HG03135 (cell line): ENCODE data around the gene STAP2.
"Not testable (repeated sequence)": the region's sequence is repeated elsewhere in the genome, so short reads cannot be mapped to it uniquely, and the experiment has no call there.

Source experiments
- ATAC-seq: cut with Tn5 transposase; IDR thresholded peaks from one replicate; pipeline ENCODE4 v1.9.1; 2021; ENCODE audit warnings: mild to moderate bottlenecking, moderate library complexity; ENCODE audit not compliant: unreplicated experiment

STAP2 gene

DNA sequence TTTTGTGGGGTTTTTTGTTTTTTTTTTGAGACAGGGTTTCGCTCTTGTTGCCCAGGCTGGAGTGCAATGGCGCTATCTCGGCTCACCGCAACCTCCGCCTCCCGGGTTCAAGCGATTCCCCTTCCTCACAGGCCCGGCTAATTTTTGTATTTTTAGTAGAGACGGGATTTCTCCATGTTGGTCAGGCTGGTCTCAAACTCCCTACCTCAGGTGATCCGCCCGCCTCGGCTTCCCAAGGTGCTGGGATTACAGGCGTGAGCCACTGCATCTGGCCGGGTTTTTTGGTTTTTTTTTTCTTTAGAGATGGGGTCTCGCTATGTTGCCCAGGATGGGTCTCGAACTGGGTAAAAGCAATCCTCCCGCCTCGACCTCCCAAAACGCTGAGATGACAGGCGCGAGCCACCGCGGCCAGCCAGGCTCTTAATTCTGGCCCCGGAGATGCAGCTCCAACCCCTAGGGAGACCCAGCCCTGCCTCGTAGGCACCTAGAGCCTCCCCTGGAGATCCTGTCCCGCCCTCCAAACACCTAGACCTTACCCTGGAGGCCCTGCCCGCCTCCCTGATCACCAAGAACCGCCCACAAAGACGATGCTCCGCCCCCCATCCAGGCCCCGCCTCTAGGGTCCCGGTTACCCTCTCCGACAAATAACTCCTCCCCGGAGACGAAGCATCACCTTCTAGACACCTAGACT, 9.5 kb downstream of the STAP2 start:
- ATAC-seq, result not testable (repeated sequence)

DNA sequence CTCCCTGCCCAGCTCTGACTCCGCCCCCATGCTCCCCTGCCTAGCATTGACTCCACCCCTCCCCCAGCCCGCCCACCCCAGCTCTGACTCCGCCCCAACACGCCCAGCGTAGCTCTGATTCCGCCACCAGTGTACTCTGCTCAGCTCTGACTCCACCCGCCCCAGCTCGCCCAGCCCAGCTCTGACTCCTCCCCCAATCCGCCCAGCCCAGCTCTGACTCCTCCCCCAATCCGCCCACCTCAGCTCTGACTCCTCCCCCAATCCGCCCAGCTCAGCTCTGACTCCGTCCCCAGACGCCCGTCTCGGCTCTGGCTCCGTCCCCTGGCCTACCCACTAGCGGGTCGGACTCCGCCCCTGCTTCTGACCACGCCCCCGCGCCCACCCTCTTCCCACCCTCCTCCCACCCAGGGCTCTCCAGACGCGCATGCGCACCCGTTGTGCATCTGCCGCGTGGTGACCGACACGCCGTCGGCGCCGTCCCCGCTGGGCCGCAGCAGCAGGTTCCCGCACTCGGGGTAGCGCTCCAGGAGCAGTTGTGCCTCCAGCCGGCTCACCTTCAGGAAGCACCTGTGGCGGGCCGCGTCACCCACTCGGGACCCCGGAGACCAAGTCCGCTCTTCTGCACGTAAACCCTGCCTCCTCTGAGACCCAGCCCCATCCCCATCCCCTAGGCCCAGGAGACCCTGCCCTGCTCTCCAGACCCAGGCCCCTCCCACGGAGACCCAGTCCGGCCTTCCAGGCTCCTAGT, 10.2 kb downstream of the STAP2 start:
- ATAC-seq, result peak; percentile 55

DNA sequence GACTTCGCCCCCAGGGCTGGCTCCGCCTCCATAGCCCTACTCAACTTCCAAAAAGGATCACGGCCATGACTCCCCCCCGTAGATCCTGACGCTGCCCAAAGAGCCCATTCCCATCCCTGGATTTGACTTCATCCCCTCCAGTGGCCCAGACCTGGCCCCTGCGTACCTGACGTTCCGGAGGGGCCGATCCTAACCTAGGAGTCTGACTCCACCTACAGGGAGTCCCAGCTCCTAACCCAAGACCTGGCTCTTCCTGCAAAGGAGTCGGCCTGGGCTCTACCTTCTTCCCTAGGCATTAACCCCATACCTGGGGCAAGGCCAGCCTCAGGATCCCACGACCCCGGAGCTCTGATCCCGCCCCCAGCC, 10.8 kb downstream of the STAP2 start:
- peak; percentile 3 for ATAC-seq

DNA sequence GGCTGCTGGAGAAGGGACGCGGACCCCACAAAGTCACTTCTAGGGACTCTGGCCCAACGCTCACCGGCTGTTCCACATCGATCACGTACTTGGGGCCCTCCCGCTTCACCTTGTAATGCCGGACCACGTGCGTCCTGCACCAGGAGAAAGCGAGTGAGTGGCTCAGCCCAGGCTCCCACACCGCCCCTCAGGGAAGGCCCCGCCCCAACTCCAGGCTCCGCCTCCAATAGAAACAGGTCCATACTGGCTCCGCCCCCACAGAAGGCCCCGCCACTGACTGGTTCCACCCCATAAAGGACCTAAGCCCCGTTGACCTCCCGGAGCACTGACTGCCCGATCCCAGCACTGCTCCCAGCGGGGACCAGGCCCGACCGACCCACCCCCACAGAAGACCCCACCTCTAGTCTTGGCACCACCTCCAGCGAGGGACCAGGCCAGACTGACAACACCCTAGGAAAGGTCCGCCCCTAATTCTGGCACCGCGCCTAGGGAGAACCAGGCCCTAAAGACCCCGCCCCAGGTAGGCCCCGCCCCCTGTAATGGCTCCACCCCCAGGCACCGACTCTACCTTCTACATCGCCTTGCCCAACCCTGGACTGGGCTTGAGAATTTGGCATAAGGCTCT, 11.3 kb downstream of the STAP2 start:
- no peak for ATAC-seq

DNA sequence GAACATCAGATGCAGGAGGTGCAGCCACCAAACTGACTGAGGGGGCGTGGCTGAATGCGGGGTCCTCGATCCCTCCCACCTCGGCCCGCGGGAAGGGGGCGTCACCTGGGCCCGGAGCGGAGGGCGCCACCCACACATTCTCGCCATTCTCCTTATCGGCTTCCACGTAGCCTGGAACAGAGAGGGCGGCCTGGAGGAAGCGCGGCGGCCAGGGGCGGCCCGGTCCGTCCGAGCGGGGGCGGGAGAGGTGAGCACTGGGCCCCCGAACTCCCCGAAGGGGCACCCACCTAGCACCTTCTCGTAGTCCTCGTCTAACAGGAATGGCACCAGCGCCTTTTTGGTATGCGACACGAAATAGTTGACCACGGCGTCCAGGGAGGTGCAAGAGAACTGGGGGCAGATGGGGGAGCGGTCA, 11.8 kb downstream of the STAP2 start:
- ATAC-seq, result no peak

DNA sequence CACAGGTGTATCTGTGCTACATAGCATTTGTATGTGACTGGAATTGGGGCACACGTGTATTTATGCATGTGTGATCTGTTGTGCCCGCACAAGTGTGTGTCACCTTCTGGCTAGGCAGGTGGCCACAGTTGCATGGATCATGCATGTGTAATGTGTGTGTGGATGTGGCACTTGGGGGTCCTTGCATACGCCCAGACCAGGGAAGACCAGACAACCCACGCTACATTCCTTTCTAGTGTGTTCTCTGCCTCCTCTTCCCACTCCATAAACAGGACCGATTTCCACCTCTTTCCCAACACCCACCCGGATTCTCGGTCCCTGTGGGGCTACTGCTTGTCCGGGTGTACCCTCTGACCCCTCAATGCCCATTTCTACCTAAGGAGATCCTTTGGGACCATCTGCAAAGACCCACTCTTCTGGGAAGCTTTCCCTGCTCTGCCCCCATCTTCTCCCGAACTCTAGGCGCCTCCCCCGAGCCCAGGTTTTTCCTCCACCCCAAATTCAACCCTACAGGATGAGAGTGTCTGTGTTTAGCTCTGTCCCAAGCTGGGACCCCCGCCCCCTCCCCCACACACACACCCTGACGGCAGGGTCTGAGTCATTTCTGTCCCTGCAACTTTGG, 12.3 kb downstream of the STAP2 start:
- no peak for ATAC-seq

DNA sequence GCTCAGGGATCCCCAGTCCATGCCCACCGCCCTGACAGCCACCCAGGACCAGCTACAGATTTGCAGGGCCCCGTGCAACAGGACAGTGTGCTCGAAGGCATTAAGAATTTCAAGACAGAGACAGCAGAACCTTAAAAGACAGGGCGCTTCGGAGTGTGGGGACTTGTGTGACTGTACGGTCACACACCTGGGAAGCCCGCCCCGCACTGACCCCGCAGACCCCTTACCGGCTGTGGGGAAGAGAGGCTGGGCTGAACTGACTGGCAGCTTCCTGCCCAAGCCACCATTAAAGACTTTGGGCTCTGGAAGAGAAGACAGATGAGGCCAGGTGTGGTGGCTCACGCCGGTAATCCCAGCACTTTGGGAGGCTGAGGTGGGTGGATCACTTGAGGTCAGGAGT, 14.4 kb downstream of the STAP2 start:
- no peak for ATAC-seq

DNA sequence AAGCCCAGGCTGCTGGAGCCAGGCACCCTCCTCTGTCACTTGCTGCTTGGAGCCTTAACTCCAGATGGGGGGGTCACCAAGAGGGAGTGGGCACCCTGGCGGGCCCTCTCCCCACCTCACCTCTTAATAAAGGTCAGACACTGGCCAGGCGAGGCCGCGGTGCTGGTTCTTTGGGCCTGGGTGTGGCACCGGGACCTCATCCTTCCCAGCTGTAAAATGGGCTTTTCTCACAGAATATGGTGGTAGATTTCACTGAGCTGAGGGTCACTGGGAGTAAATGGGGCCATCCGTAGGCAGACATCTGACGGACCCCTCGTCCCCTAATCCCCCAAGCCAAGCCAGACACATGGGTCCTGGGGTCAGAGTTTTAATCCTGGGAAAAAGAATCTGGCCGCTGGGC, 14.9 kb downstream of the STAP2 start:
- ATAC-seq, result no peak

DNA sequence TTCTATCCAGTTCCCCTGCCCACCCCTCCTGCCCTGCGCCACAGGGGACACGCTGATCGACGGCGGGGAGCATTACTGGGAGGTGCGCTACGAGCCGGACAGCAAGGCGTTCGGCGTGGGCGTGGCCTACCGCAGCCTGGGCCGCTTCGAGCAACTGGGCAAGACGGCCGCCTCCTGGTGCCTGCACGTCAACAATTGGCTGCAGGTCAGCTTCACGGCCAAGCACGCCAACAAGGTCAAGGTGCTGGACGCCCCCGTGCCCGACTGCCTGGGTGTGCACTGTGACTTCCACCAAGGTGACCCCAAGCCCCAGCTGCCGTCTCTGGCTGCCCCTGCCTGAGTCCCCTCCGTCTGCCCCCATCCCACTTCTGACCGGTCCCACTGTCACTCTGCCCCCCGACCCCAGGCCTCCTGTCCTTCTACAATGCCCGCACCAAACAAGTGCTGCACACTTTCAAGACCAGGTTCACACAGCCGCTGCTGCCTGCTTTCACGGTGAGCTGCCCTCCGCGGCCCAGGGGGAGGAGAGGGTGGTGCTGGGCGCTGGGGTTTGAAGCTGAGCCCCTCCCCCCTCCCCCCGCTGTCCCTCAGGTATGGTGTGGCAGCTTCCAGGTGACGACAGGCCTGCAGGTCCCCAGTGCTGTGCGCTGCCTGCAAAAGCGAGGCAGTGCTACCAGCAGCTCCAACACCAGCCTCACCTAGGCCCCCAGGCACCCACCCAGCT, 15.5 kb downstream of the STAP2 start:
- ATAC-seq, result no peak

DNA sequence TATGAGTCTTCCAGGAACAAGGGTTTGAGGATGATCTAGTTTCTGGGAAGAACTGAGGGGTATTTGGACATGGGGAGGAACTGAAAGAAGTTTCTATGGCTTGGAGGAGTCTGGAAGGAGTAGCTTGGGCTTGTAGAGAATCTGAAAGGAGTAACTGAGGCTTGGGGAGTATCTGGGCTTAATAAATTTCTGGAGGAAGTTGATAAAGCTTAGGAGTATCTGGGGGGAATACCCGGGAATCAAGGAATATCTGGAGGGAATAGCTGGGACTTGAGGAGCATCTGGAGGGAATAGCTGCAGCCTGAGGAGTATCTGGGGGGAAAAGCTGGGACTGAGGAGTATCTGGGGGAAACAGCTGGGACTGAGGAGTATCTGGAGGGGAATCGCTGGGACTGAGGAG, 18.2 kb downstream of the STAP2 start:
- ATAC-seq, result no peak

DNA sequence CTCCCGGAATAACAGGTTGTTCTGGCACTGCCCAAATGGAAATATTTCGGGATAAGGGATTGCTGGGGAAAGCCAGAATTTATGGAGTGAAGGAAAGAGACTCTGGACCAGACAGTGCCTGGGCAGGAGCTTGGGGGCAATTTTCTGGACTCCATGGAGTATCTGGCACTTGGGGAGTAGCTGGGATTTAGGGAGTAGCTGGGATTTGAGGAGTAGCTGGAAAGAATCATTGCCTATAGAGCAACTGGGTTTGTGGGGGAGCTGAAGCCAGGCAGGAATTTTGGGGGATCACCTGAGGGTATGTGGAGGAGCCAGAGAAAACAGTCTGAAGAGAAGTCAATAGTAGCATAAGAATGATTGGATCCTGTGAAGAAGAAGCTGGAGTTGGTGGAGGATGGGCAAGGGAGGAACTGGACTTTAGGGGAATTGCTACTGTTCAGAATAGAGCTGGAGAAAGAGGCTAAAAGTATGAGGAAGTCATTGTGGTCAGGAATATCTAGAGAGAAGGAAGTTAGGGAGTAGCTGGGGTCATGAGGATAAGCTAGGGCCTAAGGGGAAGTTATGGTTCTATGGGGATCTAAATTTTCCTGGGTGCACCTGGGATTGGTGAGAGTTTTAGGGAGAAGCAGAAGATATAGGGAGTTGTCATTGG, 19.4 kb downstream of the STAP2 start:
- ATAC-seq, result no peak

DNA sequence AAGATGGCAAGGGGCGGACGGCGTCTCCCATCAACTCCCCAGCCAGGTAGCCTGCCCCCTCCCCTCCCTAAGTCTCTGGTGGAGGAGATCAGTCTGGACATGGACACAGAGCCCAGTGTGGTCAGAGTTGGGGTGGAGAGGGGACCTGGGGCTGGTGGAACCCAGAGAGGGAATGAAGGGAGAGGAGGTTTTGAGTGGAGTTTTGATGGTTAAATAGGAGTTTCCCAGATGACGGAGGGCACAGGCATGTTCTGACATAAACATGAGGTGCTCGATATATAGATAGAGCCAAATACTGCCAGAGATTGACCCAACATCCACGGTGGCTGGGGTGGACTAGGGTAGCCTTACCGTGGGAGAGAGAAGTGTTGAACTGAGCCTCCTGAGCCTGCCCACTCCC, 20.2 kb downstream of the STAP2 start:
- no peak for ATAC-seq

DNA sequence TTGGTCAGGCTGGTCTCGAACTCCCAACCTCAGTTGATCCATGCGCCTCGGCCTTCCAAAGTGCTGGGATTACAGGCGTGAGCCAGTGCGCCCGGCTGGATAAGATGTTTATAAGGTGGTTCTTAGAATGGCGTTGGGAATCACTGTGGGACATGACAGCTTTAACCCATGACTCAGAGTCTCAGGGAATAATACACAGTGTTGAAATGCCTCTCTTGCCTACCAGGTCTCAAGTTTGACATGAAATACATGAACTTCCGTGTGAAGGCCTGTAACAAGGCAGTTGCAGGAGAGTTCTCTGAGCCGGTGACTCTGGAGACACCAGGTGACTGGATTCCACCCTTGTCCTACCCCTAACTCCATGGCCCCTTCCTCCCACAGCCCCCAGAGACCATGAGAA, 21.7 kb downstream of the STAP2 start:
- ATAC-seq, result no peak

DNA sequence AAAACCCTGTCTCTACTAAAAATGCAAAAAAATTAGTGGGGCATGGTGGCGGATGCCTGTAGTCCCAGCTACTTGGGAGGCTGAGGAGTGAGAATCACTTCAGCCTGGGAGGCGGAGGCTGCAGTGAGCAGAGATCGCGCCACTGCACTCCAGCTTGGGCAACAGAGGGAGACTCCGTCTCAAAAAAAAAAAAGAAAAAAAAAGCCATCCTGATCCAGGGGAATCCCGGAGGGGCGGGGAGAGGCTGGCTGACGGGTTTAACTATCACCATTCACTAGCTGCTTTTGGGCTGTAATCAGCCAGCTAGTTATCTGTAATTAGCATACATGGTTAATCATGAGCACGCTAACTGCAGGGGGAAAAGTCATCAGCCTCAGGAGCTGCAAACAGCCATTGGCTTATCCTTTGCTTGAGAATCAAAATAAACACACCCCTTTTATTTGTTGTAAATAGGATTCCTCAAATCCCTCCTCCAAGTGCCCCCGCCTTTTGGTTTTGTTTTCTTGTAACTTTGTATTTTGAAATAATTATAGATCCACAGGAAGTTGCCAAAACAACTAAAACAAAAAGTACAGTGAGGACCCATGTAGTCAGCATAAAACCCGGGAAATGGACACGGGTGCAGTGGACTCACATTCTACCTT, 24.7 kb downstream of the STAP2 start:
- ATAC-seq, result no peak

DNA sequence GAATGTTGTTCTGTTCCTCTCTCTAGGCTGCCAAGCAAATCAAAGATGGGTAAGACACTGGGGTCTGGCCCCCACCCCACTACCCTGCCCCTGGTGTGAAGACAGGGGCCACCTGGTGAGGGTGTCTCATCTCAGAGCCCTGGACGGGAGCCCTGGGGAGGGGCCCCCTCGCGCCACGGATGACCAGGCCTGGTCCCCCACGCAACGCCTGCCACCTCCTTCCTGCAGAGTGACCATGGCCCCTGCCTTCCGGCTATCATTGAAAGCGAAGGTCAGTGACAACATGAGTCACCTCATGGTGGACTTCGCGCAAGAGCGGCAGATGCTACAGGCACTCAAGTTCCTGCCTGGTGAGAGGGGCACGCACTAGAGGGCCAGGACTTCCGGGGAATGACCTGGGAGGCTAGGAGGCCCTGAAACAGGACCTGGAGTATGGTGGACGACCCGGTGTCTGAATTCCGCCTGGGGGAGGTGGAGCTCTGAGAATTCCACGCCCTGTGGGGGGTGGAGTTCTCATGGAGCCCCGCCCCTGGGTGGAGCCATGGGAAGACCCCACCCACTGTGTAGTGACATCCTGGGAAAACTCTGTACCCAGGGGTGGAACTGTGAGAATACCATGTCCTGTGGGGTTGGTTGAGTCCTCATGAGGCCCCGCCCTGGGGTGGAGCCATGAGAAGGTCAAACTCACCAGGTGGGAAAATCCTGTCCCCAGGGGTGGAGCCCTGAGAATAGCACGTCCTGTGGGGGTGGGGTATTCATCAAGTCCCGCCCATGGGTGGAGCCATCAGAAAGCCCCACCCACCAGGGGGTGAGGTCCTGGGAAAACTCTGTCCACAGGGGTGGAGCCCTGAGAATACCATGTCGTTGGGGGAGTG, 28.1 kb downstream of the STAP2 start:
- ATAC-seq, result no peak

DNA sequence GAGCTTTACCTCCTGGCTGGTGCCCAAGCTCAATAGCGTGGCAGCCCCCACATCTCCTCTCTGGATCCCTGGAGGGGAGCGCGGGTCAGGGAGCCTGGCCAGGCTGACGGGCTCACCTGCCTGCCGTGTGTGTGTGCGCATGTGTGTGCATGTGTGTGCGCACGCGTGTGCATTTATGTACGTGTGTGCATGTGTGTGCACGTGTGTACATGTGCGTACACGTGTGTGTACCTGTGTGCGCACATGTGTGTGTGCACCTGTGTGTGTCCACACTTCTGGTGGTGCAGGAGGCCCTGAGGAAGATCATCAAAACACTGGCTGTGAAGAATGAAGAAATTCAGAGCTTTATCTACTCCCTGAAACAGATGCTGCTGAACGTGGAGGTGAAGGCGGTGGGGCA, 33.0 kb downstream of the STAP2 start:
- ATAC-seq, result no peak

DNA sequence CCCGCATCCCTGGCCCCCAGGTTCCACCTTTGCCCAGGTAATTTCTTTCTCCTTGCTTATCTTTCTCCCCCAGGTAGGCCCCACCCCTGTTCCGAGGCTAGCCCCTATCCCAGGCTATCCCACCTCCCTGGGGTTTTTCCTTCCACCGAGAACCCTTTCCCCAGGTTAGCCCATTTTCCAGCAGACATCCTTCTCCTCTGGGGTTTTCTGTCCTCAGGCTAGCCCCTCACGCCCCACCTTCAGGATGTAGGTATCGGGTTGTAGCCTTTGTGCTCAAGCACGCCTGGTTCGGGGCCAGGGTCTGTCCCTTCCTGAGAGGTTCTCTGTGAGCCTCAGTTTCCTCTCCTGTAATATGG, 33.4 kb downstream of the STAP2 start:
- ATAC-seq, result no peak

DNA sequence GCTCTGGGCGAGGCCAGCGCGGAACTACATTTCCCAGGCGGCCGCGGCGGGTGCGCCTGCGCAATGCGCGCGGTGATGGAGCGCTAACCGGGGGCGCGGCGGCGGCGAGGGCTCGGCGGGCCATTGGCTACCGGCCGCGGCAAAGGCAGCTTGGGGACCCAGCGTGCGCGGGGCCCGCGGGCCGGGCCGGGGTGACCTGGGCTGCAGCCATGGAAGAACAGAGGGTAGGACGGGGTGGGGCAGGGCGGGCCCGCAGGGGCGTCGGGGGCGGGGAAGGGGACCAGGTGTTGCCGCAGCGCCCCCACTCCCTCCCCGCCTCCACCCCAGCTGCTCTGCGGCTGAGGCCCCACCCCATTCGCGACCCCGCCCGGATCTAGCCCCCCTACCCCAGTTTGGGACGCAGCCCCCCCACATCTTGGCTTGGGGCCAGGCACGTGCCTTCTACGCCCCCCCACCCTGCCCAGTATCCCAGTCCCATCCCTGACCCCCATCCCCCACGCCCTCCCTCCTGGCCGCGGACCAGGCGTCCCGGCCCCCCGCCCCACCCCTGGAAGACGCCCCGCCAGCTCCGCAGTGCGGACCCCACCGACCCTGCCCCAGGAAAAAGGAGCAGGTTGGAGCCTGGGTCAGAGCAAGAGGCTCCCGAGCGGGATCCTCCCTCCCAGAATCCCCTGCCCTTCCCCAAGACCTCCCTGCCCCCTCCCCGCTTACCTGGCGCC, 33.9 kb downstream of the STAP2 start, which contains the start of gene FSD1:
FSD1 (plus strand) TSS at position 61 of the 719 bp plus-strand sequence; CDS start at position 210, 149 bp downstream.
- no peak for ATAC-seq
